Stimulated activated CD4-positive, alpha-beta T cell treated with anti-CD3 and anti-CD28 coated beads, Interleukin-1b, Interleukin-23, amount 100 ng/mL, for 48 hours (primary cell): ENCODE results near the gene KRTAP10-6.
"Not testable (repeated sequence)": the region's sequence is repeated elsewhere in the genome, so short reads cannot be mapped to it uniquely, and the experiment has no call there.

Experiments used
- DNase-seq: peaks from one replicate; pipeline ENCODE4 v3.0.0-alpha.2; 2020

Gene KRTAP10-6

GRCh38 chr21:44616591-44616926, 24.3 kb upstream of the KRTAP10-6 start:
- DNase-seq = no peak

GRCh38 chr21:44615911-44616590, 23.7 kb upstream of the KRTAP10-6 start:
- no peak for DNase-seq

- no peak for DNase-seq
Measured at GRCh38 chr21:44615466-44615865, 23.2 kb upstream of the KRTAP10-6 start.

GRCh38 chr21:44614961-44615391, 22.7 kb upstream of the KRTAP10-6 start:
- DNase-seq = no peak

GRCh38 chr21:44614161-44614631, 21.9 kb upstream of the KRTAP10-6 start:
- no peak for DNase-seq

- no peak for DNase-seq
Measured at GRCh38 chr21:44613386-44614155, 21.3 kb upstream of the KRTAP10-6 start.

GRCh38 chr21:44612669-44613229, 20.4 kb upstream of the KRTAP10-6 start:
- DNase-seq = no peak

GRCh38 chr21:44612029-44612486, 19.8 kb upstream of the KRTAP10-6 start, which contains the start of gene KRTAP10-8:
Gene KRTAP10-8, plus strand, starts transcription at chr21:44612079. Its CDS starts 22 bp downstream, at chr21:44612101.
- no peak for DNase-seq

GRCh38 chr21:44611551-44611950, 19.2 kb upstream of the KRTAP10-6 start:
- DNase-seq = no peak

GRCh38 chr21:44610157-44610843, 18.0 kb upstream of the KRTAP10-6 start:
- not testable (repeated sequence) for DNase-seq

- DNase-seq = no peak
Measured at GRCh38 chr21:44609193-44609592, 16.9 kb upstream of the KRTAP10-6 start.

- no peak for DNase-seq
Measured at GRCh38 chr21:44606495-44606894, 14.2 kb upstream of the KRTAP10-6 start.

GRCh38 chr21:44603911-44604310, 11.6 kb upstream of the KRTAP10-6 start:
- no peak for DNase-seq

GRCh38 chr21:44603109-44603875, 11.0 kb upstream of the KRTAP10-6 start:
- no peak for DNase-seq

GRCh38 chr21:44602463-44602850, 10.2 kb upstream of the KRTAP10-6 start:
- no peak for DNase-seq

GRCh38 chr21:44601596-44602462, 9.5 kb upstream of the KRTAP10-6 start:
- no peak for DNase-seq

GRCh38 chr21:44601091-44601490, 8.8 kb upstream of the KRTAP10-6 start:
- DNase-seq = not testable (repeated sequence)

- DNase-seq = not testable (repeated sequence)
Measured at GRCh38 chr21:44600118-44600978, 8.0 kb upstream of the KRTAP10-6 start, which contains the start of gene KRTAP10-7. Gene KRTAP10-7, plus strand, starts transcription at chr21:44600597. Its CDS starts 25 bp downstream, at chr21:44600622.

- no peak for DNase-seq
Measured at GRCh38 chr21:44599264-44600029, 7.1 kb upstream of the KRTAP10-6 start.
